Measurements from ENCODE around the gene CCNE1. TPM values are rescaled to one million over a fixed set of nuclear protein-coding genes. Genes with fewer than 3 reads are reported as not detected.

Gene CCNE1
- total RNA-seq = 1.8 and 3.5 TPM in 2 replicates

DNA sequence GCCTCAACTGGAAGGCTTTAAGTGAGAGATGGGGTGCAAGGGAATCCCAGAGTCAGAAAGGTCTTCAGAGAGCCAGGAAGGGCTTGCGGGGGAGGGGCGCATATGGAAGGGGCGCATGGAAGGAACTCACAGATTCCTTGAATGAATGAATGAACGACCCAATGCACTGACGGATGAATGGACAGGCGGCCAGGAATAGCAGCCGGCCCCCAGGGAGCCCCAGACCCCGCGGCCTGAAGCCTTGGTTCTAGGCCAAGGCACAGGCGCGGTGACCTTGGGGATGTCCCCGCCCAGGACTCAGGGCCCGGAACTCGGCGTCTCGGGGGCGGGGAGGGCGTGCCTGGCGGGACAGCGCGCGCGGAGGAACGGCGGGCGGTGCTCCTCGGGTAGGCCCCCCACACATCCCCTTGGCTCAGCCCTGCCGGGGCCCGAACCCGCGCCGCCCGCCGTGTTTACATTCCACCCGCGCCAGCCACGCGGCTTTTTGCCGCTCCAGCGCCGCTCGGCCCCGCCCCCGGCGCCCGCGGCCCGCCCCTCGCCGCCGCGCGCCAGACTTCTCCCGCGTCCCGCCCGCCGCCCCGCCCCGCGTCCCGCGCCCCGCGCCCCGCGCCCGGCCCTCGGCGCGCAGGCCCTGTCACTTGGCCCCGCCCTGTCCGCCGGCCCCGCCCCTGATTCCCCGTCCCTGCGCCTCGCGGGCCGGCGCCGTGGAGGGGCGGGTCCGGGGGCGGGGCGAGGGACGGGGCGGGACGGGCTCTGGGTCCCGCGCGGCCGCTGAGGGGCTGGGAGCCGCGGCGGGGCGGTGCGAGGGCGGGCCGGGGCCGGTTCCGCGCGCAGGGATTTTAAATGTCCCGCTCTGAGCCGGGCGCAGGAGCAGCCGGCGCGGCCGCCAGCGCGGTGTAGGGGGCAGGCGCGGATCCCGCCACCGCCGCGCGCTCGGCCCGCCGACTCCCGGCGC is at the start of gene CCNE1:
TSS of gene CCNE1 (plus strand) at position 867 of the 955 bp plus-strand sequence. CDS start 565 bp downstream, outside the sequence.

Other genes starting within 250 kb of the CCNE1 start
- 26.0 and 36.2 TPM in 2 replicates for gene POP4, start 205.7 kb upstream of the CCNE1 start, total RNA-seq
- gene PLEKHF1, start 146.5 kb upstream of the CCNE1 start, total RNA-seq = 31.3 and 31.7 TPM in 2 replicates
- 19.2 and 20.3 TPM in 2 replicates for gene C19orf12, start 96.7 kb upstream of the CCNE1 start, total RNA-seq
- 38.5 and 44.4 TPM in 2 replicates for gene URI1, start 130.2 kb downstream of the CCNE1 start, total RNA-seq

All from cardiac ventricle fibroblast (primary cell).